HG02642 (cell line): Measurements from ENCODE around the gene CLDN3.
"Not testable (repeated sequence)": the region's sequence is repeated elsewhere in the genome, so short reads cannot be mapped to it uniquely, and the experiment has no call there.

Experiments
- ATAC-seq: cut with Tn5 transposase; IDR thresholded peaks from one replicate; pipeline ENCODE4 v1.9.1; 2021; ENCODE audit warnings: mild to moderate bottlenecking; ENCODE audit not compliant: unreplicated experiment, poor library complexity

Gene CLDN3

GRCh38 chr7:73770002-73770859 is at the start of gene CLDN3:
TSS of gene CLDN3 (minus strand) at chr7:73770270. CDS start at chr7:73770049, 221 bp downstream.
- no peak for ATAC-seq

- no peak for ATAC-seq
These were observed 47.1 kb upstream of the CLDN3 start for GRCh38 chr7:73817121-73817520.

- no peak for ATAC-seq
These were observed 45.4 kb upstream of the CLDN3 start for GRCh38 chr7:73815436-73815835.

GRCh38 chr7:73812996-73813395 is 42.9 kb upstream of the CLDN3 start:
- no peak for ATAC-seq

GRCh38 chr7:73811760-73812168 is 41.7 kb upstream of the CLDN3 start:
- peak; percentile 64 for ATAC-seq

- ATAC-seq: no peak
These were observed 40.9 kb upstream of the CLDN3 start for GRCh38 chr7:73810998-73811360.

- ATAC-seq: no peak
These were observed 39.4 kb upstream of the CLDN3 start for GRCh38 chr7:73809467-73809951.

- no peak for ATAC-seq
These were observed 32.4 kb upstream of the CLDN3 start for GRCh38 chr7:73802459-73802858.

GRCh38 chr7:73801577-73801976 is 31.5 kb upstream of the CLDN3 start:
- no peak for ATAC-seq

GRCh38 chr7:73799282-73800141 is 29.4 kb upstream of the CLDN3 start:
- ATAC-seq: no peak

GRCh38 chr7:73797176-73797575 is 27.1 kb upstream of the CLDN3 start:
- not testable (repeated sequence) for ATAC-seq

- not testable (repeated sequence) for ATAC-seq
These were observed 26.6 kb upstream of the CLDN3 start for GRCh38 chr7:73796656-73797055.

- ATAC-seq: not testable (repeated sequence)
These were observed 25.1 kb upstream of the CLDN3 start for GRCh38 chr7:73795188-73795587.

GRCh38 chr7:73791170-73791690 is 21.2 kb upstream of the CLDN3 start:
- not testable (repeated sequence) for ATAC-seq

- no peak for ATAC-seq
These were observed 19.0 kb upstream of the CLDN3 start for GRCh38 chr7:73789051-73789450.

GRCh38 chr7:73787786-73788048 is 17.6 kb upstream of the CLDN3 start:
- ATAC-seq: not testable (repeated sequence)

- no peak for ATAC-seq
These were observed 16.5 kb upstream of the CLDN3 start for GRCh38 chr7:73786588-73786987.

GRCh38 chr7:73779517-73779916 is 9.4 kb upstream of the CLDN3 start:
- ATAC-seq: no peak

GRCh38 chr7:73778801-73779389 is 8.8 kb upstream of the CLDN3 start:
- no peak for ATAC-seq

GRCh38 chr7:73774923-73775322 is 4.9 kb upstream of the CLDN3 start:
- ATAC-seq: no peak
